ENCODE results near the gene MAN1A2.
A peak's percentile ranks its signal among the peaks of the same experiment; 100 is the strongest.

MAN1A2 gene

DNA sequence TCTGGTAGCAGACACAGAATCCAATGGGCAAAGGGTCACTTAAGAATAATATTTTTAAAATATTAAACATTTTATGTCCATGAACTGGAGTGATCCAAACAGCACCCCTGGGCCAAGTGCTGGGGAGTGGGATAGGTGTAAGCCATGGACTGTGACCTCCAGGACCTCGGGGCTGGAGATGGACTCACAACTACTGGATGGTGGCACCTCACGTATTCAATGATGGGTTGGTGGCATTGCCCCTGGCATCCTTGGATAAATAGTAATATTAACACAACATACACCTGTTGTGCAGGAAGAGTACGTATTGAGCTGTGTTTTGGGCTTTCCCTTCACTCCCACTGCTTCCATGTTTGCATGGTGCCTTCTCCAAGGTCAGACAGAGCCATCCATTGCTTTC, 199.3 kb downstream of the MAN1A2 start:
- Histone ChIP-seq H3K4me3 (ENCODE audit: low read depth, low read length) (no peak overlapping the region), H3K36me3 (ENCODE audit: control insufficient read depth in 2 of 2, insufficient read depth in 1 of 2, low read length in 2 of 2) (no peaks in the 10 kb centered on the region), H3K4me1 (ENCODE audit: control insufficient read depth, insufficient read depth, low read length) (no peaks in the 10 kb centered on the region), H3K9me3 (ENCODE audit: control insufficient read depth, insufficient read depth, low read depth, low read length) (no peaks in the 10 kb centered on the region), H3K27ac (ENCODE audit: extremely low read depth, low read depth, low read length) (no peak overlapping the region)
- ChIA-PET POLR2A (no interaction called here), CTCF (no interaction called here)
- TF ChIP-seq ZNF549 (tag by site-specific recombination; IDR thresholded peaks at IDR 0.05), result no peak
- TF ChIP-seq SCRT2 (tag by site-specific recombination; IDR thresholded peaks at IDR 0.05), result 0 out of 2 replicates have a peak, but pooled peaks have one; percentile 13

- no peaks in the 10 kb centered on the region for H3K9me3 ChIP-seq (ENCODE audit: control insufficient read depth, insufficient read depth, low read depth, low read length)
- H3K36me3 ChIP-seq (ENCODE audit: control insufficient read depth in 2 of 2, insufficient read depth in 1 of 2, low read length in 2 of 2), result no peaks in the 10 kb centered on the region
- ChIA-PET POLR2A (no interaction called here), CTCF (interaction anchor here (0.7 to 1.3 kb wide), 3 partner anchors 31 to 993 kb away, joined by 3 to 4 read pairs (median 3); no protein-coding TSS in a partner anchor)
- no peaks in the 10 kb centered on the region for H3K4me1 ChIP-seq (ENCODE audit: control insufficient read depth, insufficient read depth, low read length)
- H3K27ac ChIP-seq (ENCODE audit: extremely low read depth, low read depth, low read length), result no peak overlapping the region
- H3K4me3 ChIP-seq (ENCODE audit: low read depth, low read length), result no peak overlapping the region
- no peak for TF ChIP-seq ZNF184 (tag by site-specific recombination; IDR thresholded peaks at IDR 0.05)
- peak; percentile 50 for TF ChIP-seq SCRT2 (tag by site-specific recombination; IDR thresholded peaks at IDR 0.05)
- TF ChIP-seq ZNF169 (tag by site-specific recombination; IDR thresholded peaks at IDR 0.05), result no peak
Observed at GRCh38 chr1:117567435-117567834, 200.2 kb downstream of the MAN1A2 start.

DNA sequence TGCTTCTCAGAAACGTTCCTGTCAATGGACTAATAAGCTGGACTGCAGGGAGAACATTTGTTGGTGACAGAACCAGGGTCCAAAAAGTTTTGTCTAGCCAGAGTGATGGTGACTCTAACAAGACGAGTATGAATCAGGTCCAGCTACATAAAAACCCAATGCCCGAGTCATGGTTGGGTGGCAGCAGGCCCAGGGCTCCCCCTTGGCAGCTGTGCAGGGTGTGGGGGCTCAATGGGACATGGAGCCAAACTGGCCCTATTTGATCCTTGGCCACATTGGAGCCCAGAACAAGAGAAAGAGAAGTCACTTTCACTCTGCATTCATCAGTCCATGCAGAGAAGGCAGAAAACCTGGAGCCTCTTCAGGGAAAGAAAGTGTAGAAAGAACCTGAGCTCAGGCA, 200.7 kb downstream of the MAN1A2 start:
- no peaks in the 10 kb centered on the region for H3K36me3 ChIP-seq (ENCODE audit: control insufficient read depth in 2 of 2, insufficient read depth in 1 of 2, low read length in 2 of 2)
- no peak overlapping the region for H3K27ac ChIP-seq (ENCODE audit: extremely low read depth, low read depth, low read length)
- CTCF ChIA-PET, result interaction anchor here (0.7 to 1.3 kb wide), 4 partner anchors 31 to 993 kb away, joined by 3 to 4 read pairs (median 3); no protein-coding TSS in a partner anchor
- no peaks in the 10 kb centered on the region for H3K9me3 ChIP-seq (ENCODE audit: control insufficient read depth, insufficient read depth, low read depth, low read length)
- TF ChIP-seq ZNF404 (tag by site-specific recombination; IDR thresholded peaks at IDR 0.05) (no peak), ZNF645 (tag by site-specific recombination; IDR thresholded peaks at IDR 0.05) (no peak), ZNF335 (tag by site-specific recombination; conservative IDR thresholded peaks at IDR 0.05) (no peak), ZBTB7A (tag by site-specific recombination; IDR thresholded peaks at IDR 0.05; ENCODE audit: low read depth) (no peak), SETDB1 (IDR thresholded peaks at IDR 0.05; ENCODE audit: insufficient read length, low read length) (no peak), ZNF610 (tag by site-specific recombination; IDR thresholded peaks at IDR 0.05; ENCODE audit: borderline replicate concordance) (no peak), ZNF585B (tag by site-specific recombination; IDR thresholded peaks at IDR 0.05) (no peak), ZBTB26 (tag by site-specific recombination; optimal IDR thresholded peaks at IDR 0.05) (no peak), ZNF624 (tag by site-specific recombination; IDR thresholded peaks at IDR 0.05) (no peak)
- TF ChIP-seq, protein P1, sequence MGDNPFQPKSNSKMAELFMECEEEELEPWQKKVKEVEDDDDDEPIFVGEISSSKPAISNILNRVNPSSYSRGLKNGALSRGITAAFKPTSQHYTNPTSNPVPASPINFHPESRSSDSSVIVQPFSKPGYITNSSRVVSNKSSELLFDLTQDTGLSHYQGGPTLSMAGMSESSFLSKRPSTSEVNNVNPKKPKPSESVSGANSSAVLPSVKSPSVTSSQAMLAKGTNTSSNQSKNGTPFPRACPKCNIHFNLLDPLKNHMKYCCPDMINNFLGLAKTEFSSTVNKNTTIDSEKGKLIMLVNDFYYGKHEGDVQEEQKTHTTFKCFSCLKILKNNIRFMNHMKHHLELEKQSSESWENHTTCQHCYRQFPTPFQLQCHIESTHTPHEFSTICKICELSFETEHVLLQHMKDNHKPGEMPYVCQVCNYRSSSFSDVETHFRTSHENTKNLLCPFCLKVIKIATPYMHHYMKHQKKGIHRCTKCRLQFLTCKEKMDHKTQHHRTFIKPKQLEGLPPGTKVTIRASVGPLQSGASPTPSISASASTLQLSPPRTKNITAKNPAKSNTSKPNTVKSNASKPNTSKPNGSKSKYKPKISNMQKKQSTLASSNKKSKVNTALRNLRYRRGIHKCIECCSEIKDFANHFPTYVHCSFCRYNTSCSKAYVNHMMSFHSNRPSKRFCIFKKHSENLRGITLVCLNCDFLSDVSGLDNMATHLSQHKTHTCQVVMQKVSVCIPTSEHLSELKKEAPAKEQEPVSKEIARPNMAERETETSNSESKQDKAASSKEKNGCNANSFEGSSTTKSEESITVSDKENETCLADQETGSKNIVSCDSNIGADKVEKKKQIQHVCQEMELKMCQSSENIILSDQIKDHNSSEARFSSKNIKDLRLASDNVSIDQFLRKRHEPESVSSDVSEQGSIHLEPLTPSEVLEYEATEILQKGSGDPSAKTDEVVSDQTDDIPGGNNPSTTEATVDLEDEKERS (tag by site-specific recombination; IDR thresholded peaks at IDR 0.05), result no peak
- TF ChIP-seq, protein P2, sequence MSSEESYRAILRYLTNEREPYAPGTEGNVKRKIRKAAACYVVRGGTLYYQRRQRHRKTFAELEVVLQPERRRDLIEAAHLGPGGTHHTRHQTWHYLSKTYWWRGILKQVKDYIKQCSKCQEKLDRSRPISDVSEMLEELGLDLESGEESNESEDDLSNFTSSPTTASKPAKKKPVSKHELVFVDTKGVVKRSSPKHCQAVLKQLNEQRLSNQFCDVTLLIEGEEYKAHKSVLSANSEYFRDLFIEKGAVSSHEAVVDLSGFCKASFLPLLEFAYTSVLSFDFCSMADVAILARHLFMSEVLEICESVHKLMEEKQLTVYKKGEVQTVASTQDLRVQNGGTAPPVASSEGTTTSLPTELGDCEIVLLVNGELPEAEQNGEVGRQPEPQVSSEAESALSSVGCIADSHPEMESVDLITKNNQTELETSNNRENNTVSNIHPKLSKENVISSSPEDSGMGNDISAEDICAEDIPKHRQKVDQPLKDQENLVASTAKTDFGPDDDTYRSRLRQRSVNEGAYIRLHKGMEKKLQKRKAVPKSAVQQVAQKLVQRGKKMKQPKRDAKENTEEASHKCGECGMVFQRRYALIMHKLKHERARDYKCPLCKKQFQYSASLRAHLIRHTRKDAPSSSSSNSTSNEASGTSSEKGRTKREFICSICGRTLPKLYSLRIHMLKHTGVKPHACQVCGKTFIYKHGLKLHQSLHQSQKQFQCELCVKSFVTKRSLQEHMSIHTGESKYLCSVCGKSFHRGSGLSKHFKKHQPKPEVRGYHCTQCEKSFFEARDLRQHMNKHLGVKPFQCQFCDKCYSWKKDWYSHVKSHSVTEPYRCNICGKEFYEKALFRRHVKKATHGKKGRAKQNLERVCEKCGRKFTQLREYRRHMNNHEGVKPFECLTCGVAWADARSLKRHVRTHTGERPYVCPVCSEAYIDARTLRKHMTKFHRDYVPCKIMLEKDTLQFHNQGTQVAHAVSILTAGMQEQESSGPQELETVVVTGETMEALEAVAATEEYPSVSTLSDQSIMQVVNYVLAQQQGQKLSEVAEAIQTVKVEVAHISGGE (tag by site-specific recombination; conservative IDR thresholded peaks at IDR 0.05; ENCODE audit: low read depth), result no peak
- no peak overlapping the region for H3K4me3 ChIP-seq (ENCODE audit: low read depth, low read length)
- POLR2A ChIA-PET, result no interaction called here
- H3K4me1 ChIP-seq (ENCODE audit: control insufficient read depth, insufficient read depth, low read length), result no peaks in the 10 kb centered on the region
